T-helper 9 cell (primary cell): ENCODE results near the gene MPO.

Experiments used
- DNase-seq: peaks from one replicate; pipeline ENCODE4 v3.0.0-alpha.2; 2020

MPO gene

GRCh38 chr17:58262149-58262548 is 18.6 kb downstream of the MPO start:
- no peak for DNase-seq

DNA sequence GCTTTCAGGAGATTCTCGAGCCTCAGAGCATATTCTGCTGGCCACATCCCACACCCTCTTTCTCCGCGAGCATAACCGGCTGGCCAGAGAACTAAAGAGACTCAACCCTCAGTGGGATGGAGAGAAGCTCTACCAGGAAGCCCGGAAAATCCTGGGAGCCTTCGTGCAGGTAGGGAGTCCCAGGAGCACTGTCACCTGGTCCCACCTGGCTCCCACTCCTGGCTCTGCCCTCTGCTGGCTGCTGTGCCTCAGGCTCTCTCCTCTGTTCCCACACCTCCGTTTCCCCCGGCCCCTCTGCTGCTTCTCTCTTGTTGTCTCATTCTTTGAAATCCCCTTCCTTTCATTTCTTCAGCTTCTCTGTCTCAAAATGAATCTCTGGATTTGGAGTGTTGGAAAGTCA is 25.9 kb downstream of the MPO start:
- no peak for DNase-seq

DNA sequence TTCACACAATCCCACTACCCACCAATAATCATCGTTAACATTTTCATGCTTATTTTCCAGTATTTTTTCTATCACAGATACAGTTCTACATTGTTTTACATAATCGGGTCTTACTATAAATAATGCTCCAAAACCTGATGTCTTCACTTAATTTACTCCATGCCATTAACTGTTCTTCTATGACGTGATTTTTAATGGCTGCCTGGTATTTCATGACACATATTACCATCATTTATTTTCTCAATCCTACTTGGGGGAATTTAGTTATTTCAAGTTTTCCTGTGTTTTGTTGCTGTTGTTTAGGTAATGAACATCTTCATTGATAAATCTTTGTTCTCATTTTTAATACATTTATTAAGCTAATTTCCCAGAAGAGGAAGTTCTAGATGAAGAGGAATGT is 27.7 kb downstream of the MPO start:
- no peak for DNase-seq

- DNase-seq, result no peak
Observed at GRCh38 chr17:58252141-58252540, 28.6 kb downstream of the MPO start.

- DNase-seq, result no peak
Observed at GRCh38 chr17:58250344-58251011, 30.3 kb downstream of the MPO start.

- DNase-seq, result peak; percentile 71
Observed at GRCh38 chr17:58249270-58250133, 31.2 kb downstream of the MPO start.

DNA sequence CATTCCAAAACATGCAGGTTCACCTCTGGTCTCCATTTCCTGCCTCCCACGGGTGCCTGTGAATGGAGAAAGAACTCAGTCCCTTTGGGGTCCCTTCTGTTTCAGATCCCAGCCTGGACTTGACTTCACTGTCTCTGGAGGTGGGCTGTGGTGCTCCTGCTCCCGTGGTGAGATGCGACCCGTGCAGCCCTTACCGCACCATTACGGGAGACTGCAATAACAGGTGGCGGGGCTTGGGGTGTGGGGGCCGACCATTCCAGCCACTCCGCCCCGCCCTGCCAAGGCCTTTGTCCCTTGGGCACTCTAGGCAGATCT is 31.8 kb downstream of the MPO start:
- DNase-seq, result no peak

DNA sequence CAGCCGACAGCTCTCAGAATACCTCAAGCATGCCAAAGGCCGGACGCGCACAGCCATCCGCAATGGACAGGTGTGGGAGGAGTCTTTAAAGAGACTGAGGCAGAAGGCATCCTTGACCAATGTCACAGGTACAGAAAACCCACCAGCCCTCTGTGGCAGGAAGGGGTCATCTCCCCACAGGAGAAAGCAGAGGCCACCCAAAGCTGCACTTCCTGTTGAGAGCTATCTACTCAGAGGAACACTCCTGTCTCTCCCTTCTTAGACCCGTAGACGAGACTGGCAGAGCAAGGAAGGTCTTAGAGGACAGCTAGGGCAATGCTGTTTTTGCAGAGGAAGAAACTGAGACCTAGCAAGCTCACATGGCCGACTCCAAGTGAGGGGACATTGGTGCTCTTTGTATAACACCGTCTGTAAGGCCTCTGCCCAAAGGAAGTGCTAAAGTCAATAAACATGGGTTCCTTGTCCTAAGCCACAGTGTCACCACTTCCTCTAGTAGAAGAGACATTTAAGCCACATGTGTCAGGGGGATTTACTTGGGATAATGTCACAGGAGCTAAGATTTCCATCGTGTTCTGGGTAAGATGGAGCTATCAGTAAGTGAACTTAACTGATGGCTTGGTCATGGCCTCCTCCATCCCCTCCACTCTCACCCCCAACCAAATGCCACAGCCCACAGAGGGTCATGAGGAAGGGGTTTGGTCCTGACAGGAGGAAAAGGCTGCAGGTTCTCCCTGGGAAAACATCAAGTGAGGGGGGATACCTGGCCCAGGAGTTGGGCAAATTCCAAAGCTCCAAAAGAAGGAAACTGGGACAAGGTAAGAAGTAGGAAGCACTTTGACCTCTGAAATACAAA is 33.0 kb downstream of the MPO start:
- no peak for DNase-seq

DNA sequence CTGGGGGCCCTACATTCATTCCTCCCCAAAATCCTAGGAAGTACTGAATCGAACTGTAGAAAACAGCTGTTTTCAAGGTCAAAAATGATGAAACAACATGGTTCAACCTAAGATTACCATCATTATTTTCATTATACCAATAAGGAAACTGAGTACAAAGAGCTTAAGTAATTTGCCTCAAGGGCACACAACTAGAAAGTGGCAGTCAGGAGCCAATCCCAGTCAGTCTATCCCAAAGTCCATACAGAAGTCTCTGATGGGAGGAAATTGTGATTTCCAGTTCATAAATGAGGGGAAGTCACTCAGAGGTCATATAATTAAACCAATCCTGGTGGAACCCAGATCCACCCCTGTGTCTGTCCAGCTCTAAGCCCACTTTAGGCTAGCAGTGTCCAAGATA is 34.0 kb downstream of the MPO start:
- DNase-seq, result no peak

DNA sequence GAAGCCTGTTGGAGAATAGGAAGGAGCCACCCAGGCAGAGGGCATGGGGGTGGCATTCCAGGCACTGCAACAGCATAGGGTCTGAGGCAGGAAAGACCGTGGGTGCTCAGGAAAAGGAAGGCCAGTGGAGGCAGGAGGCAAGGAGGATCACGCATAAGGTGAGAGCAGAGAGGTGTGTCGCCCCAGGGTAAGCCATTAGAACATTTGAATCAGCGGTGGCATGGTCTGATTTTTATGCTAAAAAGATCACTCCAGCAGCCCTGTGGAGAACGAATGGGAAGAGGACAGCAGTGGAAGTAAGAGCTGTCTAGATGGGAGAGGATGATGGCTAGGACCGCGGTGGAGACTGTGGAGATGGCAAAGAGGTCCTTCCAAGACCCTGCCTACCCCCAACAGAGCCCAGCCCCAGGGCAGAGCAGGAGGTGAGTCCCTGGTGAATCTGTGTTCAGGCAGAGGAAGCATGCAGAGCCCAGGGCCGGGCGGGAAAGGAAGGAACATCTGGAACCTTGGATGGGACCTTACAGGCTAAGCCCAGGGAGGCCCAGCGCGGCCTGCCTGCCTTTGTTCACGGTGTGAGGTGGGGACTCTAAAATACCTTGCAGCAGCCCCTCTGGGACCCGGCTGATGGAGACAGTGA is 34.5 kb downstream of the MPO start:
- no peak for DNase-seq

- no peak for DNase-seq
Observed at GRCh38 chr17:58245428-58246103, 35.2 kb downstream of the MPO start.

GRCh38 chr17:58244963-58245362 is 35.8 kb downstream of the MPO start:
- DNase-seq, result no peak

- DNase-seq, result no peak
Observed at GRCh38 chr17:58242171-58242784, 38.5 kb downstream of the MPO start.

- no peak for DNase-seq
Observed at GRCh38 chr17:58239987-58240386, 40.7 kb downstream of the MPO start.

- DNase-seq, result no peak
Observed at GRCh38 chr17:58238147-58238634, 42.5 kb downstream of the MPO start, which contains the start of gene LPO. TSS of gene LPO (plus strand) at chr17:58238584. CDS start at chr17:58242980, 4,396 bp downstream.

DNA sequence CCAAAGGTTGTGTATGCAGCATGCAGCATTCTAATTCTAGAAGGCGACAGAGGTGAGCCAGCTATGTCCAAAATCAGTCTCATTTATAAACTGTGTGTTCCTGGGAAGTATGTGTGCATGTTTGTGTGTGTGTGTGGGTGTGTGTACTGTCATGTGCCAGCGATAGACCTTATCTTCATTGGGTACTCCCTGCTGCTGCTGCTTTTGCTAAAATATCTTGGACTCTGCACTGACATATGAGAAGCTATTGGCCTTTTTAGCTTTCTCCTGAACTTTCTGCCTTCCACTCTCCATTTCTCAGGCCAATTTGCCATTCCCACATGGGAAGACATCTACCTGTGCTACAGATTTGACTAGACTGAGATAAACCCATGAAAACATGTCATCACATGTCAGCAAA is 44.3 kb downstream of the MPO start:
- no peak for DNase-seq

DNA sequence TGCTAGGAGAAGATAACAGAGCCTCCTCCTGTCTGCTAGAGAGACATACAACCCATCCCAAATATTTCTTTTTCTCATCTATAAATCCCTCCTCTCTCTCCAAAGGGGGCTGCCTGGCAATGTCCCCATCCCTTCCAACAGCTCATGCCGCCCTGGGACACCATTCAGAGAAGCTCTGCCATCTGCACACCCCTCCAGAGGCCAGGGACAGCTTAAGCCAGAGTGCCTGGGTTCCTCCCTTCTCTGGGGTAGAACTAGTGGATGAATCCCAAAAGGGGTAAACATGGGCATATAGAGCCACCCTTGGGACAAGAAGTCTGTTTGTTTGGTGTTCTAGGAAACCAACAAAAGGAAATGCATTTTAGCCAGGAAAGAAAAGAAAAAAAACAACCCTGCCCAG is 44.9 kb downstream of the MPO start:
- DNase-seq, result no peak

DNA sequence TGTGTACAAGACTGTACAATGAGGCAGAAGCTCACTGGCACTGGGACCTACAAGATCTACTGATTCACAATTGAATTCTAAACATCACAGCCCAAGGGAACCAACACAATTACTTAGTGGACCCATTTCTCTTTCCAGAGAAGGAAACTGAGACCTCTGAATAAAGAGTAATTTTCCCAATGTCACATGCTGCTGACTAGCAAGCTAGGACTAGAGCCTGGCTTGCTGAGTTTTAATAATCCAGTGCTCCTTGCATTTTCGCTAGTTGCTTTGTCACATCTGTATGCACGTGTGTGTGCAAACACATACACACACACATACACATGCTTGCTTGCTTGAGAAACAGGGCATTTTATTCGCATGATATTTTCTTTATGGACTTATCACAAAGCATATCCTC is 46.2 kb downstream of the MPO start:
- DNase-seq, result no peak

DNA sequence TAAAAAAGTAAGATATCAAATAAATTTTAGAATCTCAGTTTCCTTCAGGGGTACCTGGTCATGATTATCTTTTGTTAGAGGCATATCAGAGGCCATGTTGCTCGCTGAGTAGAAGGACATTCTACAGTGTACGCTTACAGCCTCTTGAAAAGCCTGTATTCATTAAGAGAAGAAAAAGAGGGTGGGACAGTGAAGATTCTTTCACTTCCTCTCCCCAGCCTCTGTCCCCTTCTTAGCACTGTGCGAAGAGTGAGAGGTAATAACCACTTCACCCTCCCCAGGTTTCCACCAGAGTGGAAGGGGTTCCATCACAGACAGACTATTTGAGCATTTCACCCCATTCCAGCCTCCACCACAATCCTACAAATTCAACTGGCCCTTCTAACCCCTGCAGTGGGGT is 47.2 kb downstream of the MPO start:
- no peak for DNase-seq

- no peak for DNase-seq
Observed at GRCh38 chr17:58232707-58233156, 48.0 kb downstream of the MPO start.

GRCh38 chr17:58231641-58232040 is 49.1 kb downstream of the MPO start:
- DNase-seq, result no peak

GRCh38 chr17:58229881-58230280 is 50.9 kb downstream of the MPO start:
- DNase-seq, result no peak
